Measurements from ENCODE around the gene TUBB4B.
A peak's percentile ranks its signal among the peaks of the same experiment; 100 is the strongest.
"Not testable (repeated sequence)": the region's sequence is repeated elsewhere in the genome, so short reads cannot be mapped to it uniquely, and the experiment has no call there.

The TUBB4B gene

GRCh38 chr9:137242269-137243203, 1.4 kb downstream of the TUBB4B start:
- H4K5ac ChIP-seq (ENCODE audit: low read length) = no peak overlapping the region
- H2AK5ac ChIP-seq (ENCODE audit: low read length) = no peak overlapping the region
- H3K79me1 ChIP-seq (ENCODE audit: low read length) = peaks cover 9% of the 10 kb centered on the region
- no peak overlapping the region for H2BK120ac ChIP-seq (ENCODE audit: low read depth, low read length)
- H3K56ac ChIP-seq (ENCODE audit: low read length) = peak overlapping the region; percentile 96
- peaks cover 14% of the 10 kb centered on the region for H3K4me1 ChIP-seq (ENCODE audit: control insufficient read depth, low read depth, low read length)
- H3K18ac ChIP-seq (ENCODE audit: low read length) = no peak overlapping the region
- peaks cover 18% of the 10 kb centered on the region for H3K79me2 ChIP-seq (ENCODE audit: control insufficient read depth, insufficient read depth, low read length)
- peak overlapping the region; percentile 76 for H3K4me3 ChIP-seq (ENCODE audit: low read length)
- H3K23ac ChIP-seq (ENCODE audit: low read length) = peak overlapping the region; percentile 11
- peaks cover 6% of the 10 kb centered on the region for H3K36me3 ChIP-seq (ENCODE audit: control insufficient read depth, insufficient read depth, low read length)
- H3K4me2 ChIP-seq (ENCODE audit: low read length) = peak overlapping the region; percentile 72
- H3K27ac ChIP-seq (ENCODE audit: low read depth, low read length) = no peak overlapping the region
- H2BK15ac ChIP-seq (replicated peaks; ENCODE audit: low read depth) = no peak overlapping the region
- H4K8ac ChIP-seq (ENCODE audit: low read depth, low read length) = no peak overlapping the region
- no peak overlapping the region for H2BK5ac ChIP-seq (ENCODE audit: low read length)
- no peaks in the 10 kb centered on the region for H3K27me3 ChIP-seq (ENCODE audit: insufficient read depth, low read length, poor library complexity)
- no CpG with 5 or more reads among the region's 36 CpGs for WGBS (ENCODE audit: extremely low coverage, insufficient coverage, low lambda C conversion rate)
- peak overlapping the region; percentile 96 for H3K9ac ChIP-seq (ENCODE audit: low read length)
- no peak overlapping the region for H3K4ac ChIP-seq (ENCODE audit: low read depth, low read length)
- DNase-seq = no peak

GRCh38 chr9:137243266-137243625, 2.2 kb downstream of the TUBB4B start:
- H3K36me3 ChIP-seq (ENCODE audit: control insufficient read depth, insufficient read depth, low read length); H4K5ac ChIP-seq (ENCODE audit: low read length); H2BK5ac ChIP-seq (ENCODE audit: low read length); DNase-seq; H3K27me3 ChIP-seq (ENCODE audit: insufficient read depth, low read length, poor library complexity); H3K18ac ChIP-seq (ENCODE audit: low read length); H3K27ac ChIP-seq (ENCODE audit: low read depth, low read length); H3K79me1 ChIP-seq (ENCODE audit: low read length); H3K4me2 ChIP-seq (ENCODE audit: low read length); H3K56ac ChIP-seq (ENCODE audit: low read length); H3K4ac ChIP-seq (ENCODE audit: low read depth, low read length); H2BK15ac ChIP-seq (replicated peaks; ENCODE audit: low read depth); H2AK5ac ChIP-seq (ENCODE audit: low read length); H3K23ac ChIP-seq (ENCODE audit: low read length); H3K4me3 ChIP-seq (ENCODE audit: low read length); H4K8ac ChIP-seq (ENCODE audit: low read depth, low read length); H2BK120ac ChIP-seq (ENCODE audit: low read depth, low read length): not testable (repeated sequence)
- H3K9ac ChIP-seq (ENCODE audit: low read length) = peak overlapping the region; percentile 3
- peaks cover 14% of the 10 kb centered on the region for H3K4me1 ChIP-seq (ENCODE audit: control insufficient read depth, low read depth, low read length)
- peaks cover 18% of the 10 kb centered on the region for H3K79me2 ChIP-seq (ENCODE audit: control insufficient read depth, insufficient read depth, low read length)
- WGBS (ENCODE audit: extremely low coverage, insufficient coverage, low lambda C conversion rate) = no CpG with 5 or more reads among the region's 18 CpGs

GRCh38 chr9:137243626-137244485, 2.8 kb downstream of the TUBB4B start:
- Histone ChIP-seq H3K23ac (ENCODE audit: low read length) (no peak overlapping the region), H2BK5ac (ENCODE audit: low read length) (no peak overlapping the region), H2BK15ac (replicated peaks; ENCODE audit: low read depth) (no peak overlapping the region), H2BK120ac (ENCODE audit: low read depth, low read length) (no peak overlapping the region), H3K56ac (ENCODE audit: low read length) (peak overlapping the region; percentile 90), H3K36me3 (ENCODE audit: control insufficient read depth, insufficient read depth, low read length) (peaks cover 6% of the 10 kb centered on the region), H2AK5ac (ENCODE audit: low read length) (no peak overlapping the region), H3K79me1 (ENCODE audit: low read length) (peaks cover 4% of the 10 kb centered on the region), H4K5ac (ENCODE audit: low read length) (no peak overlapping the region), H3K79me2 (ENCODE audit: control insufficient read depth, insufficient read depth, low read length) (peaks cover 17% of the 10 kb centered on the region), H3K9ac (ENCODE audit: low read length) (peak overlapping the region; percentile 28), H3K18ac (ENCODE audit: low read length) (no peak overlapping the region), H3K4me1 (ENCODE audit: control insufficient read depth, low read depth, low read length) (peaks cover 14% of the 10 kb centered on the region), H3K4ac (ENCODE audit: low read depth, low read length) (no peak overlapping the region), H4K8ac (ENCODE audit: low read depth, low read length) (no peak overlapping the region), H3K27ac (ENCODE audit: low read depth, low read length) (peak overlapping the region; percentile 2), H3K4me2 (ENCODE audit: low read length) (peak overlapping the region; percentile 0), H3K27me3 (ENCODE audit: insufficient read depth, low read length, poor library complexity) (no peaks in the 10 kb centered on the region), H3K4me3 (ENCODE audit: low read length) (no peak overlapping the region)
- no CpG with 5 or more reads among the region's 15 CpGs for WGBS (ENCODE audit: extremely low coverage, insufficient coverage, low lambda C conversion rate)
- DNase-seq = peak; percentile 70

- Histone ChIP-seq H3K36me3 (ENCODE audit: control insufficient read depth, insufficient read depth, low read length) (peaks cover 6% of the 10 kb centered on the region), H2AK5ac (ENCODE audit: low read length) (peak overlapping the region; percentile 73), H4K5ac (ENCODE audit: low read length) (no peak overlapping the region), H3K56ac (ENCODE audit: low read length) (peak overlapping the region; percentile 90), H3K23ac (ENCODE audit: low read length) (no peak overlapping the region), H3K79me1 (ENCODE audit: low read length) (peaks cover 3% of the 10 kb centered on the region), H4K8ac (ENCODE audit: low read depth, low read length) (no peak overlapping the region), H3K4me3 (ENCODE audit: low read length) (no peak overlapping the region), H3K27ac (ENCODE audit: low read depth, low read length) (peak overlapping the region; percentile 2), H3K27me3 (ENCODE audit: insufficient read depth, low read length, poor library complexity) (no peaks in the 10 kb centered on the region), H3K18ac (ENCODE audit: low read length) (no peak overlapping the region), H3K79me2 (ENCODE audit: control insufficient read depth, insufficient read depth, low read length) (peaks cover 16% of the 10 kb centered on the region), H3K9ac (ENCODE audit: low read length) (peak overlapping the region; percentile 28), H3K4ac (ENCODE audit: low read depth, low read length) (no peak overlapping the region), H2BK5ac (ENCODE audit: low read length) (peak overlapping the region; percentile 77), H3K4me1 (ENCODE audit: control insufficient read depth, low read depth, low read length) (peaks cover 14% of the 10 kb centered on the region), H2BK120ac (ENCODE audit: low read depth, low read length) (no peak overlapping the region), H2BK15ac (replicated peaks; ENCODE audit: low read depth) (no peak overlapping the region), H3K4me2 (ENCODE audit: low read length) (no peak overlapping the region)
- no CpG with 5 or more reads among the region's 36 CpGs for WGBS (ENCODE audit: extremely low coverage, insufficient coverage, low lambda C conversion rate)
- DNase-seq = peak; percentile 69
Measured at GRCh38 chr9:137244486-137245449, 3.7 kb downstream of the TUBB4B start.

Measured in mesendoderm (in vitro differentiated cells).